Liver (tissue), 9 donors: Measurements from ENCODE around the gene GEMIN2. TPM values are rescaled to one million over a fixed set of nuclear protein-coding genes. Genes with fewer than 3 reads are reported as not detected.
"Not testable (repeated sequence)": the region's sequence is repeated elsewhere in the genome, so short reads cannot be mapped to it uniquely, and the experiment has no call there.

Experiments used
- DNase-seq: peaks from one replicate; pipeline ENCODE4 v3.0.0-alpha.2; 2017; ENCODE audit warnings: low spot score
- H3K27ac ChIP-seq, 2 donors: one replicate each; pipeline ENCODE4 v1.7.0; 2013; ENCODE audit warnings: inconsistent platforms in 2 of 2, low read length in 2 of 2, control low read depth in 1 of 2, low read depth in 1 of 2, mild to moderate bottlenecking in 1 of 2
- H3K27me3 ChIP-seq, 4 donors: one replicate each; pipeline versions ENCODE4 v1.6.1 to v1.7.0; 2013; ENCODE audit warnings: low read length in 3 of 4, inconsistent platforms in 1 of 4, mild to moderate bottlenecking in 1 of 4, moderate library complexity in 1 of 4; ENCODE audit not compliant: control insufficient read depth in 4 of 4, insufficient read depth in 4 of 4
- H3K36me3 ChIP-seq, 4 donors: one replicate each; pipeline versions ENCODE4 v1.6.1 to v1.7.0; 2013; ENCODE audit warnings: low read length in 3 of 4, mild to moderate bottlenecking in 3 of 4, low read depth in 1 of 4, moderate library complexity in 1 of 4; ENCODE audit not compliant: control insufficient read depth in 4 of 4, insufficient read depth in 3 of 4
- H3K4me1 ChIP-seq, 4 donors: one replicate each; pipeline versions ENCODE4 v1.6.1 to v1.7.0; 2013; ENCODE audit warnings: low read length in 3 of 4, mild to moderate bottlenecking in 3 of 4, moderate library complexity in 1 of 4; ENCODE audit not compliant: control insufficient read depth in 4 of 4, insufficient read depth in 4 of 4
- H3K4me3 ChIP-seq, 3 donors: one replicate each; pipeline versions ENCODE4 v1.6.1 to v1.7.0; 2013; ENCODE audit warnings: low read length in 3 of 3, control low read depth in 1 of 3, low read depth in 1 of 3, mild to moderate bottlenecking in 1 of 3
- H3K9ac ChIP-seq, 2 donors: one replicate each; pipeline ENCODE4 v1.7.0; 2013; ENCODE audit warnings: low read length in 2 of 2, mild to moderate bottlenecking in 2 of 2, moderate library complexity in 2 of 2, control low read depth in 1 of 2, low read depth in 1 of 2
- H3K9me3 ChIP-seq, 4 donors: one replicate each; pipeline versions ENCODE4 v1.6.1 to v1.7.0; 2013; ENCODE audit warnings: low read length in 3 of 4; ENCODE audit not compliant: control insufficient read depth in 4 of 4
- EGR1 ChIP-seq, 2 donors: IDR thresholded peaks; 2 replicates each; pipeline ENCODE4 v1.6.1; 2016 to 2018; ENCODE audit warnings: antibody characterized with exemption in 2 of 2, low read depth in 2 of 2
- FOXA1 ChIP-seq: IDR thresholded peaks from 2 replicates; pipeline ENCODE4 v1.6.1; 2016; ENCODE audit warnings: antibody characterized with exemption
- FOXA2 ChIP-seq: IDR thresholded peaks from 2 replicates; pipeline ENCODE4 v1.6.1; 2016; ENCODE audit warnings: antibody characterized with exemption
- GABPA ChIP-seq, 2 donors: IDR thresholded peaks in 1 of 2; conservative IDR thresholded peaks in 1 of 2; 2 replicates each; pipeline ENCODE4 v1.6.1; 2016; ENCODE audit warnings: antibody characterized with exemption in 2 of 2, mild to moderate bottlenecking in 1 of 2, moderate library complexity in 1 of 2
- HNF4A ChIP-seq, 2 donors: conservative IDR thresholded peaks; 2 replicates each; pipeline ENCODE4 v1.6.1; 2016; ENCODE audit warnings: antibody characterized with exemption in 2 of 2, mild to moderate bottlenecking in 2 of 2
- HNF4G ChIP-seq: IDR thresholded peaks from 2 replicates; pipeline ENCODE4 v1.6.1; 2016; ENCODE audit warnings: antibody characterized with exemption
- JUND ChIP-seq, 2 donors: IDR thresholded peaks; 2 replicates each; pipeline ENCODE4 v1.6.1; 2016; ENCODE audit warnings: antibody characterized with exemption in 2 of 2
- NR2F2 ChIP-seq: IDR thresholded peaks from 2 replicates; pipeline ENCODE4 v1.6.1; 2016; ENCODE audit warnings: antibody characterized with exemption
- RAD21 ChIP-seq, 2 donors: IDR thresholded peaks; 2 replicates each; pipeline ENCODE4 v1.6.1; 2016; ENCODE audit warnings: antibody characterized with exemption in 2 of 2, mild to moderate bottlenecking in 2 of 2
- REST ChIP-seq: IDR thresholded peaks from 2 replicates; pipeline ENCODE4 v1.6.1; 2016; ENCODE audit warnings: antibody characterized with exemption, mild to moderate bottlenecking
- RXRA ChIP-seq, 2 donors: IDR thresholded peaks; 2 replicates each; pipeline ENCODE4 v1.6.1; 2017 to 2018; ENCODE audit warnings: antibody characterized with exemption in 2 of 2, mild to moderate bottlenecking in 1 of 2
- SP1 ChIP-seq: IDR thresholded peaks from 2 replicates; pipeline ENCODE4 v1.6.1; 2018; ENCODE audit warnings: antibody characterized with exemption, mild to moderate bottlenecking
- TAF1 ChIP-seq: conservative IDR thresholded peaks from 2 replicates; pipeline ENCODE4 v1.6.1; 2016; ENCODE audit warnings: antibody characterized with exemption, mild to moderate bottlenecking
- YY1 ChIP-seq: IDR thresholded peaks from 2 replicates; pipeline ENCODE4 v1.6.1; 2016; ENCODE audit warnings: antibody characterized with exemption, mild to moderate bottlenecking
- WGBS: extraction: QIAGEN DNeasy Blood & Tissue Kit; methylation state at CpG from one replicate; pipeline ENCODE4 v1.1.7; 2013; 5-methylcytosine and 5-hydroxymethylcytosine counted together
- polyA plus RNA-seq, 2 donors: library from polyadenylated mRNA; stranded (reverse) in 1 of 2; unstranded in 1 of 2; fragments of 200-250 nt in 1 of 2; fragments of >200 nt in 1 of 2; fragmentation: Nextera tagmentation in 1 of 2; extraction: Ambion mirVana in 1 of 2; gene quantifications; one replicate each; pipeline versions ENCODE4 v1.2.1 to v1.2.3, GENCODE V29; 2013 to 2015
- total RNA-seq, 2 donors: library from RNA; depleted of rRNA; stranded (reverse); fragments of >200 nt; gene quantifications; one replicate each; pipeline ENCODE4 v1.2.3, GENCODE V29; 2014
- TF ChIP-seq, protein P1 (sequence below): IDR thresholded peaks from 2 replicates; pipeline ENCODE4 v1.6.1; 2016; ENCODE audit warnings: antibody characterized with exemption
- TF ChIP-seq, protein P2 (sequence below): IDR thresholded peaks from 2 replicates; pipeline ENCODE4 v1.6.1; 2016; ENCODE audit warnings: antibody characterized with exemption
- donor health status: healthy.
- donor health status: healthy.
- donor health status: healthy.
- donor health status: healthy.
- donor health status: healthy.

Gene GEMIN2
- total and polyA plus RNA-seq, 4 donors: 2.8 to 9.0 (median 4.5) TPM

DNA sequence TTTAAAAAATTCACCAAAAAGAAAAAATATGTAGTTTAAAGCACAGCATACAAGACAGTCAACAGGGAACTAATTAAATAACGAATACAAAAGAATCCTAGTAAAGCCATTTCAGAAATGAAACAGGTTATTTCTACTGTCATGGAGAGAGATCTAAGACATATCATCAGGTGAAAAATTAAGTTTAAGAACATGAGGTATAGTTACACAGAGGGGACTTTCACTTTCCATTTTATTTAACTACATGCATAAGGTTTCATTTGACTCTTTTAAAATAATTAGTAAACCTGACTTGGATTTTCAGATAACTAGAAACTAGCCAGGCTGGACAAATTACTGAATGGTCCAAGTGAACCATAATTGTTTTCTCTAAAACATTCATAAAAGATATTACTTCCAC, 22.4 kb upstream of the GEMIN2 start:
- Histone ChIP-seq H3K4me1 (peaks cover 2 to 15% (median 8%) of the 10 kb centered on the region in 4 donors), H3K27ac (no peak overlapping the region), H3K9me3 (no peaks in the 10 kb centered on the region), H3K9ac (no peak overlapping the region), H3K27me3 (no peaks in the 10 kb centered on the region), H3K36me3 (peaks cover 5 to 34% (median 32%) of the 10 kb centered on the region in 4 donors), H3K4me3 (no peak overlapping the region)
- WGBS: 89% methylated on average over 1 of the region's 1 CpG
- no peak for DNase-seq
- TF ChIP-seq EGR1 (IDR thresholded peaks at IDR 0.05; ENCODE audit: low read depth in 2 of 2) (no peak), SP1 (no peak), GABPA (IDR thresholded peaks at IDR 0.05 in 1 of 2, conservative IDR thresholded peaks at IDR 0.05 in 1 of 2) (no peak), YY1 (no peak), HNF4G (no peak), JUND (IDR thresholded peaks at IDR 0.05) (no peak)

DNA sequence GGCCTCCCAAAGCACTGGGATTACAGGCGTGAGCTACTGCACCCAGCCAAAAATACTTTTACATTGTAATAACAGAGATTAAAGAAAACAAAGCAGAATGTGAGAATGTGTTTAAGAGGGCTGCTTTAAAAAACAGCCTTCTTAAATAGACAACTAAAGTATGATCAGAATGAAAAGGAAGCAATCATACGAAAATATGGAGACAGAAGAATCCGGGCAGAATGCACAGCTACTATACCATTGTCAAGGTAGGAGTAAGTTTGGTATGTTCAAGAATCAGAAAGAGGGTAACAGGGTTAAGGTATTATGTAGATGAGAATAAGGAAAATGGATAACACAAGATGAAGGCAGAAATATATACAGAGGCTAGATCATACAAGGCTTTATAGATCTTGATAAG, 19.6 kb upstream of the GEMIN2 start:
- peaks cover 4 to 15% (median 8%) of the 10 kb centered on the region in 4 donors for H3K4me1 ChIP-seq
- no peaks in the 10 kb centered on the region for H3K9me3 ChIP-seq
- no peak overlapping the region for H3K9ac ChIP-seq
- DNase-seq: no peak
- 96% methylated on average over 3 of the region's 3 CpGs for WGBS
- H3K36me3 ChIP-seq: peaks cover 0 to 30% (median 25%) of the 10 kb centered on the region in 4 donors
- no peak overlapping the region for H3K4me3 ChIP-seq
- no peak overlapping the region for H3K27ac ChIP-seq
- H3K27me3 ChIP-seq: no peaks in the 10 kb centered on the region
- TF ChIP-seq FOXA1: no peak

- no peak for DNase-seq
These were observed 17.0 kb upstream of the GEMIN2 start for GRCh38 chr14:39097159-39097558.

GRCh38 chr14:39099215-39099614, 14.9 kb upstream of the GEMIN2 start:
- WGBS: 97% methylated on average over 10 of the region's 10 CpGs
- H3K4me1 ChIP-seq: peaks cover 4 to 17% (median 12%) of the 10 kb centered on the region in 4 donors

More at GRCh38 chr14:39097159-39097558, 17.0 kb upstream of the GEMIN2 start:
- no peaks in the 10 kb centered on the region for H3K9me3 ChIP-seq
- no peaks in the 10 kb centered on the region for H3K27me3 ChIP-seq
- no peak overlapping the region for H3K4me3 ChIP-seq
- H3K27ac ChIP-seq: no peak overlapping the region
- H3K36me3 ChIP-seq: peaks cover 3 to 19% (median 16%) of the 10 kb centered on the region in 4 donors
- H3K4me1 ChIP-seq: peaks cover 0 to 9% (median 6%) of the 10 kb centered on the region in 4 donors
- H3K9ac ChIP-seq: no peak overlapping the region
- WGBS: 76% methylated on average over 3 of the region's 3 CpGs
- TF ChIP-seq, protein P1, sequence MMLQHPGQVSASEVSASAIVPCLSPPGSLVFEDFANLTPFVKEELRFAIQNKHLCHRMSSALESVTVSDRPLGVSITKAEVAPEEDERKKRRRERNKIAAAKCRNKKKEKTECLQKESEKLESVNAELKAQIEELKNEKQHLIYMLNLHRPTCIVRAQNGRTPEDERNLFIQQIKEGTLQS: no peak
- TF ChIP-seq HNF4G (no peak), NR2F2 (no peak)
- TF ChIP-seq, protein P2, sequence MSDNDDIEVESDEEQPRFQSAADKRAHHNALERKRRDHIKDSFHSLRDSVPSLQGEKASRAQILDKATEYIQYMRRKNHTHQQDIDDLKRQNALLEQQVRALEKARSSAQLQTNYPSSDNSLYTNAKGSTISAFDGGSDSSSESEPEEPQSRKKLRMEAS: no peak

GRCh38 chr14:39099748-39100147, 14.4 kb upstream of the GEMIN2 start:
- H3K27ac ChIP-seq: no peak overlapping the region
- no peak overlapping the region for H3K9ac ChIP-seq
- peaks cover 4 to 17% (median 12%) of the 10 kb centered on the region in 4 donors for H3K4me1 ChIP-seq
- H3K36me3 ChIP-seq: peaks cover 0 to 12% (median 5%) of the 10 kb centered on the region in 4 donors
- H3K4me3 ChIP-seq: no peak overlapping the region
- no peaks in the 10 kb centered on the region for H3K27me3 ChIP-seq
- no peaks in the 10 kb centered on the region for H3K9me3 ChIP-seq
- no peak for DNase-seq
- TF ChIP-seq FOXA2 (no peak), RXRA (IDR thresholded peaks at IDR 0.05) (no peak), SP1 (no peak), REST (no peak), HNF4A (conservative IDR thresholded peaks at IDR 0.05) (no peak), RAD21 (IDR thresholded peaks at IDR 0.05) (no peak), JUND (IDR thresholded peaks at IDR 0.05) (no peak), TAF1 (no peak), FOXA1 (no peak), NR2F2 (no peak)
- TF ChIP-seq, protein P1: no peak

More at GRCh38 chr14:39099215-39099614, 14.9 kb upstream of the GEMIN2 start:
- not testable (repeated sequence) for H3K27me3 ChIP-seq, H3K4me3 ChIP-seq, H3K9ac ChIP-seq, H3K27ac ChIP-seq, H3K9me3 ChIP-seq, DNase-seq
- peaks cover 0 to 15% (median 6%) of the 10 kb centered on the region in 4 donors for H3K36me3 ChIP-seq
